GM19351 (cell line): ENCODE data around the gene IL2.
A peak's percentile ranks its signal among the peaks of the same experiment; 100 is the strongest.

Experiments used
- ATAC-seq: cut with Tn5 transposase; IDR thresholded peaks from one replicate; pipeline ENCODE4 v1.9.1; 2021; ENCODE audit warnings: mild to moderate bottlenecking, moderate library complexity; ENCODE audit not compliant: unreplicated experiment

The IL2 gene

DNA sequence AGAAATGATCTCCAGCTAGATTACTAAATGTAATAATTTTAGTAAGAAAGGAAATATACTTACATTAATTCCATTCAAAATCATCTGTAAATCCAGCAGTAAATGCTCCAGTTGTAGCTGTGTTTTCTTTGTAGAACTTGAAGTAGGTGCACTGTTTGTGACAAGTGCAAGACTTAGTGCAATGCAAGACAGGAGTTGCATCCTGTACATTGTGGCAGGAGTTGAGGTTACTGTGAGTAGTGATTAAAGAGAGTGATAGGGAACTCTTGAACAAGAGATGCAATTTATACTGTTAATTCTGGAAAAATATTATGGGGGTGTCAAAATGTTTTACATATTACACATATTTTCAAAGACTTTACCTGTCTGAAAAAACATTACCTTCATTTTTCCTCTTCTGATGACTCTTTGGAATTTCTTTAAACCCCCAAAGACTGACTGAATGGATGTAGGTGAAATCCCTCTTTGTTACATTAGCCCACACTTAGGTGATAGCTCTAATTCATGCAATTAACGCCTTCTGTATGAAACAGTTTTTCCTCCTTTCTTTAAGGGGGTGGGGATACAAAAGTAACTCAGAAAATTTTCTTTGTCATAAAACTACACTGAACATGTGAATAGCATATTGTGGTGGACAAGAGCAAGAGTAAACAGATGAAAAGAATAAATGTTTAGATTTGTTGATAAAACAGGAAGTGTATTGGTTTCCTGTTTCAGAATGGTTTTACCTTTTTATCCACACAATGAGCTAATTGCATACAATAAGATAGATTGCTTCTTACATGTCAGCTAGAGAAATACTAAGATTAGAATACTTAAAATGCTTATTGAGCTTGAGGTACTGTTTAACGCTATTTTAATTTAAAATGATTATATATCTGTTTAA, at the start of gene IL2:
IL2 (minus strand) TSS at position 495 of the 886 bp plus-strand sequence; CDS start at position 210, 285 bp downstream.
- no peak for ATAC-seq

DNA sequence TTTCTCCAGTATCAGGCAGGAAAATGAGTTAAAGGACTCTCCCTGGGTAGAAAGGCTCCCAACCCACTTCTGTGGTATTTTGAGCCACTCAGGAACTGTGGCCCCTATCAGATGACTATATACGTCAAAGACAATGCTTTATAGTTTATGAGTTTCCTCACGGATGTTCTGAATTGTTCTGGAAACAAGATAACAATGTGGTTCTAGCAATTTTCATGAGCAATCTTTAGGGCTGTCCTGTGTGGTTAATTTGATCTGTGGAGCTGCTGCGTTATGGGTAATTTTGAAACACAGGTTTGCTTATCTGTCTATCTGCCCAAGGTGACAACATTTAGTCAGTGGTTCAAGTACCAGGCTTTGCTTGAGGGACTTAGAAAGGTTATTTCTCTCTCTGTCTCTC, 46.7 kb upstream of the IL2 start:
- no peak for ATAC-seq

DNA sequence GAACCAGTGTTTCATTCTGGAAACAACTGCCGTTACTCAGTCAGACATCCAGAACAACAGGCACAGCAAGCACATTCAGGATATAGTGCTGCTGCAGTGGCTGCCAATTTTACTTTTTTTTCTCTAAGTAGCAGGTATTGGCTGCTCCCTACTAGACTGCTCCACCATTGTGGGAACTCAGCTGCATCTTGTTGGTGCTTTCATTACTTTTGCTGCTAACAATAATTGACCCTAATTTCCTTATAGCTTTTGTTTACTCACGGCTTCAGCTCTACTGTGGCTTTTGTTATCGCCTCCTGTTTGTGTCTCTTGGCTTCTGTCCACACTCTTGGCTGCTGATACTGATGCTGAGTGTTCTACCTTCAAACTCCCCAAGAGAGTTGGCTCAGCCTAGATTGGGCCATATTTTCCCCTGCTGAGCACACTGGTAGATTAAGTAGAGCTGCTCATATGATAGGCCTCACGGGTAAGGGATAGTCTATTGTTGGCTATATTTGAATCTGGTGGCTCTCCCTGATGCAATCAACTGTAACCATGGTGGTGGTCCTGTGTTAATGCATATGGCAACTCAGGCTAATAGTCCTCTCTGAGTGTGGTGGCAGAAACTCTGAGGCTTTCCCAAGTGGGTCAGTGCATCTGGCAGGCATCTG, 44.5 kb upstream of the IL2 start:
- no peak for ATAC-seq

DNA sequence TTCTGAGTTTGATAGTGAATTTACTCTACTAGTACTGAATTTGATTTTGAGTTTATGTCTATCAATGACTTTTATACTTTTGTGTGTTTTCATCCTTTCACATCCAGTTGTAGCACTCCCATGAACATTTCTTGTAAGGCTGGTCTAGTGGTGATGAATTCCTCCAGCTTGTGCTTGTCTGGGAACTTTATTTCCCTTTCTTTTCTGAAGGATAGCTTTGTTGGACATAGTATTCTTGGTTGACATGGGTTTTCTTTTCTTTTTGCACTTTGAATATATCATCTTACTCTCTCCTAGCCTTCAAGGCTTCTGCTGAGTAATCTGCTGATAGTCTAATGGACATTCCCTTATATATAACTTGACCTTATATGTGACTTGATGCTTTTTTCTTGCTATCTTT, 32.5 kb upstream of the IL2 start:
- ATAC-seq = no peak

DNA sequence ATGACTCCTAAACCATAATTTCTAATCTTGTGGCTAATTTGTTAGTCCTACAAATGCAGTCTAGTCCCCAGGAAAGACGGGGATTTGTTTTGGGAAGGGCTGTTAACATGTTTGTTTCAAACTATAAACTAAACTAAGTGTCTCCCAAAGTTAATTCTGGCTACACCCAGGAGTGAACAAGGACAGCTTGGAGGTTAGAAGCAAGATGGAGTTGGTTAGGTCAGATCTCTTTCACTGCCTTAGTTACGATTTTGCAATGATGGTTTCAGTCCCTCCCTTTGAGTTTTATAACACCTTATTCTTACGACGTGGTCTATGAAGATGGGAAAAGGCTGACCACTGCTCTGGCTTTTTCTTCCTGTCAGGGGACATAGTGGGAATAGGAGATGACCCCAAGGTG, 27.0 kb upstream of the IL2 start:
- no peak for ATAC-seq

DNA sequence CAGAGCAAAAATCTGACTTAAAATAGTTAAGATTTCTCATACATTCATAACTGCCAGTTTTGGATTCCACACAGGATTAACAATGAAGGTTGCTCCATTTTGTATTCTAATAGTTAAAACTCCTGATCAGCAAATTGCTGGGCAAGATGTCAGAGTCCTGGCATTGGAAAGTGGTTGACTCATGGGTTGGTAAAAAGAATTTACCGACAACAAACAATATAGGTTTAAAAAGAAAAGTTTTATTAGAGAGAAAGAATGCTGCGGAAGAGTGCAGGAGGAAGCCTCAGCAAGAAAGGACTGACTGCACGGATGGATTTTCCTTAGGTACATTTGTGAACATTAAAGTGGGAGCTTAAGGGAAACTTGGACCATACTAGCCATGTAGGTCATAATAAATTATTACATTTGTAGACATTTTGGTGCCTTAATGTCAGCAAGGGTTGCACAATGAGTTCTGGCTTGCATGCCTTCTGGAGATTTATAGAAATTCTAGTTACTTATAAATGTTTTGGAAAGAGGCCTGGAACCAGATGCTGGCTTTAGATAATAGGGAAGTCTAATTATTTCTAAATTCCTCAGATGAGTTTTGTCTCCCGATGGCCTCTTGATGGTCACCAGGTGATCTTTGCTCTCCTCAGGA, 25.4 kb upstream of the IL2 start:
- no peak for ATAC-seq

DNA sequence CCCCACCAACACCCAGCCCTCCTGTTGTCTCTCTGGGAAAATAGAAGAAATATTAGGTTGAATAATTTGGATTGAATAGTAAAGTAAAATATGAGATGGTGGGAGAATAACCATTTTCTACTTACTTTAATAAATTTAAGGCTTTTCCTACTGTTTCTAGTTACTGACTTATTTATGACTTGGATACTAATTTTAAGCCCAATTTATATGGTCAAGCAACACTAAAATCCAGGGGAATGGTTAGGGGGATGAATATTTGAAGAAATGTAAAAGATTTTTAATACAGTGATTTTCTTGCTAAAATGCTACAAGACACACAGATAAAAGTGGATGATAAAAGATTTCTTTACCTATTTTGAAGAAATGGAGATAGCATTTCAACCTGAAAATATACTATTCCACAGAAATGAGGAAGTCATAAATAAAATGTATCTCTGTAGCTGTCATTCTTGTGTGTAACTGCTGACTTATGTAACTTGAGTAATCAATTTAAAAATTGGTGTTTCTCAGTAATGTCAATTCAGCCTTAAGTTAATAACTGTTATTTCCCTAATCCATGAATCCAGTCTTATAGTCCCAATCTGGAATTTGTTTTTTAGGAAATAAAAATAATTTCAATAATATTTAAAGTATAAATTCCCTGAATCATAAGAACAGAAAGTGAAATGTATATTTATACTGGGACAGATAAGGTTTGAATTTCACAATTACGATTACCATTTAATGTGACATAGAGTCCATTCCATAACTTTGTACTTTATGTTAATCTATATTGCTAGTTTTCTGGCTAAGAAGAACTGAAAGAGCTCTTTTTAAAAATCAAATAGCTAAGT, 24.3 kb upstream of the IL2 start:
- ATAC-seq = no peak

DNA sequence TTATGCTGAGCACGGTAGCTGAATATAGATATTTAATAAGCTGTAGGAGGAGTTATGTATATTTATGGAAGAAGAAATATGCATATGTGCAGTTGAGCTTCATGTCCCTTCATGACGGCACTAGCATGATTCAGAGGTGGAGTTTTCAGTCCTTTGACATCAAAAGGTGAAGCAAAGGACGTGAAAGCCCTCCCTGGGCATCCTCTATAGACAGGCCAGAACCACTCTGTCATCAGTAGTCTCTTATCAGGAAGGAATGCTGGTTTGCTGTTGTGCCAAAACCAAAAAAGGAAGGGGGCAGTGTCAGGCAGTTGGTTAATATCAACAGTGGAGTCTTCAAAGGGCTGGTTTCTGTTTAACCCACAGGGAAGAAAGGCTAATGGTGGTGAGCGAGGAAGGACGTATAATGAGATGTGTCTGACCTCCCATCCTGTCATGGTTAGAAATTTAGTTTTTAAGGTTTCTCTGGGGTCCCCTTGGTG, 23.5 kb upstream of the IL2 start:
- no peak for ATAC-seq

DNA sequence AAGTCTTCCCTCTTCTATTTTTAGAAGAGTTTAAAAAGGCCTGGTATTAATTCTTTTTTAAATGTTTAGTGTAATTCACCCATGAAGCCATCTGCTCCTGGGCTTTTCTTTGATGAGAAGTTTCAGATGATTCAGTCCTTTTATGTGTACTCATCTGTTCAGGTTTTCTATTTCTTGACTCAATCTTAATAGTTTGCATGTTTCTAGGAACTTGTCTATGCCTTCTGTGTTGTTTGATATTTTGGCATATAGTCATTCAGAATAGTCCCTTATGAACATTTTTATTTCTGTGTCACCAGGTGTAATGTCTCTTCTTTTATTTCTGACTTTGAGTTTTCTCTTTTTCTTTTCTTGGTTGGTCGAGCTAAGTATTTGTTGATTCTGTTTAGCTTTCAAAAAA, 20.2 kb upstream of the IL2 start:
- ATAC-seq = no peak

DNA sequence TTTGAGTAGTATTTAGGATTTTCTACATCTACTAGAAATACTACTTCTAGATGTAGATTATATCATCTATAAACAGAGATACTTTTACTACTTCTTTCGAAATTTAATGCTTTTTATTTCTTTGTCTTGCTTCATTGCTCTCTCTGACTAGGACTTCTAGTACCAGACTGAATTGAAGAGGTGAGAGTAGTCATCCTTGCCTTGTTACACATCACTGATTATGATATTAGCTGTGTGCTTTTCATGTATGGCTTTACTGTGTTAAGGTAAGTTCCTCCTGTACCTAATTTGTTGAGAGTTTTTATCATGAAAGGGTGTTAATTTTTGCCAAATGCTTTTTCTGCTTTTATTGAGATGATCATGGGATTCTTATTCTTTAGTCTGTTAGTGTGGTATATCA, 19.6 kb upstream of the IL2 start:
- no peak for ATAC-seq

DNA sequence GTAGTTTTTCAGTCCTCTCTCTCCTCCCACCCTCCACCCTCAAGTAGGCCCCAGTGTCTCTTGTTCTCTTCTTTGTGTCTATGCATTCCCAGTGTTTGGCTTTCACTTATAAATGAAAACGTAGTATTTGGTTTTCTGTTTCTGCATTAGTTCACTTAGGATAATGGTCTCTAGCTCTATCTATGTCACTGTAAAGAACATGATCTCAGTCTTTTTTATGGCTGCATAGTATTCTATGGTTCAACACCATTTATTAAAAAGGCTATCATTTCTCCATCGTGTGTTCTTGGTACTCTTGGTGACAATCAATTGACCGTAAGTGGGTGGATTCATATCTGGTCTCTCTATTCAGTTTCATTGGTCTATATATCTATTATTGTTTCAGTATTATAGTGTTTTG, 18.7 kb upstream of the IL2 start:
- no peak for ATAC-seq

DNA sequence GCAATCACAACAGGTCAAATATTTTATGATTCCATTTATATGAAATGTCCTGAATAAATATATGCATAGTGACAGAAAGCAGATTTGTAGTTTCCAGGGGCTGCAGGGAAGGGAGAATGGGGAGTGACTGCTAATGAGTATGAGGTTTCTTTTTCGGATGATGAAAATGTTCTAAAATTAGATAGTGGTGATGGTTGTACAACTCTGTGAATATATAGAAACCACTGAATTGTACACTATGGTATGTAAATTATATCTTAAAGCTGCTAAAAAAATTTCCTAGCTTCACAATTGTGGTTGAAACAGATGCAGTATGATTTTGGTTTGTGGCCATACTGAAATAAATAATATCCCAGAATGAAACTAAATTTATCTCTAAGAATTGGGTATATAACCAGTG, 12.9 kb upstream of the IL2 start:
- ATAC-seq = no peak

DNA sequence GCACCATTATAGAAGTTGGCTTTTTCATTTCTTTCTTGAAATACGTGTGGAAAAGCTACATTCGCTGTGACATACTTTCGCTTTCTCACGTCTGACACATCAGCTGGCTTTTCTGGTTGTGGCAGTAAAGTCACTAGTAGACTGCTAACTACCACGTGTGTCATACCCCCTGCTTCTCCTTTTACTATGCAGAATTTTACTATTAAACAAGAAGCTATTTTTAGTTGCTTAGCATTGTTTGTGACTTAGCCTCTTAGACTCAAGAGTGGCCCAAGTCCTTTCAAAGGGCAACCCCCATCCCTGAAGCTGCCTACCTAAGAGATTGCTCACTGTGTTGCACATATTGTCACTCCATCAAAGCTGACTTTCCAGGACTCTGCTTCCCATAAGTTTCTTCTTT, 2.1 kb upstream of the IL2 start:
- ATAC-seq = peak; percentile 75

DNA sequence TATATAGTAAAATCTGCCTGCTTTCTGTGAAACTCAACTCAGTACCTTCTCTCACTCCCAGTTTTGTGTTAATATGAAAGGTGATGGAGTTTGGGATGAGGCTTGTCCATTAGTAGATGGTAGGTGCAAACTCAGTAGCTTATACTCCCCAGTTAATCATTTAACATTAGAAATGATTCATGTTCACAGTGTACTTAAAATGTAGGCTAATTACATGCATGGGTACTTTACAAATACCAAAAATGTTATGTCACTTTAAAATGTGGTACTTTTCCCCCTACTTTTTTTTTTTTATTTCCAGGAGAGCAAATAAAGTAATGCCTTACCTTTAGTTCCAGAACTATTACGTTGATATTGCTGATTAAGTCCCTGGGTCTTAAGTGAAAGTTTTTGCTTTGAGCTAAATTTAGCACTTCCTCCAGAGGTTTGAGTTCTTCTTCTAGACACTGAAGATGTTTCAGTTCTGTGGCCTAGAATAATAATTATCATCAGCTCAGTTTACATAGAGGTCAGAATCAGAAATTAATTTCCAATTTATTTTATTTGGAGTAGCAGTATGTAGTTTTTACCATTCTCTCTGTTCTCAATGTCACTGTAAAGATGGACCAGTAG, 3.0 kb downstream of the IL2 start:
- no peak for ATAC-seq

DNA sequence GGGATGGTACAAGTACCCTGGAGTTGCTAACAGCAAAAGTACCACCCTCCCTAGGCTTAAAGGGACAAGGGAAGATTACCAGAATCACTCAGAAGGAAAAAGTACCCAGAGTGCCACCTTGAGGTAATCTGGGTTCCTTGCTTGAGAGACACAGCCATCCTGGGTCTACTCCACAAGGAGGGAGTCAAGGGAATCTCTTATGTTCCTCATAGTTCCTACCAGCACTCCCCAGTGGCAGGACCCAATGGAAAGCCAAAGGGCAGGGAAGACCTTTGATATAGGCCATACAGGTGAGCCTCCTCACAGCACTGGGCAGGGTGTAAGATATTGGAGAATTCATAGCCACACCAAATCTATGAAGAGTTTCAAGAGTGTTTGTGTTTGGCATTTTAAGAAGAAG, 5.7 kb downstream of the IL2 start:
- ATAC-seq = no peak

DNA sequence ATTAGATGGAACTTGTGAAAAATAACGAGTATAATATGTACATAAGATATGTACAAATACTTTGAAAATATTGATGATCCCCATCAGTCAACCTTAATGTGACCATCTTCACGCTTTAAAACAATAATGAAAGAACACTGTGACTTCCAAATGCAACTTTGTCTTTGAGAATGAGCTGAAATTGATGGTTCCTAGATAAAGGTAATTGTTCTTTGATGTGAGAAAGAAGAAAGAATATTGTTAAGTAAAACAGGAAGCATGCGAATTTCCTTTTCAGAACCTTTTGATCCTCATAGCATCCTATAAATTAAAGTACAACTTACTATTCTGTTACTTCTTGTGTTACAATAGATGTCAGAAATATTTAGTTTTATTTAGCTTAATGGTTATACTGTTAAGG, 22.2 kb downstream of the IL2 start:
- ATAC-seq = no peak

DNA sequence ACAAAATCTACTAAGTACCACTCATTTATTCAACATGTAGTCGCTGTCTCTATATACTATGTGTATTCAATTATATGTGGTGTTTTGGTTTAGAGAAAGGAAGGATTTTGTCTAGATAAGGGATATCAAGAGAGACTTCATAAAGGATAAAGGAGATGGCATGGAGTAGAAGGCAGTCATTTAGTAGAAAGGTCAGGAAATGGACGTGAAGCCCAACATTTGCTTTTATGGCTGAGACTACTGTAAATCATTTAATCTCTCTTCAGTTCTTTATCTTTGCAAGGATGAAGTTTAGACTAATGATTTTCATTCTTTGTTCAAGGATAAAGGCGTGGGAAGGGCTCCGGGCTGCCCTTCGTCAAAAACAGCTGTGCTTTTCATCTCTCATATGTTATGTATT, 25.2 kb downstream of the IL2 start:
- no peak for ATAC-seq

DNA sequence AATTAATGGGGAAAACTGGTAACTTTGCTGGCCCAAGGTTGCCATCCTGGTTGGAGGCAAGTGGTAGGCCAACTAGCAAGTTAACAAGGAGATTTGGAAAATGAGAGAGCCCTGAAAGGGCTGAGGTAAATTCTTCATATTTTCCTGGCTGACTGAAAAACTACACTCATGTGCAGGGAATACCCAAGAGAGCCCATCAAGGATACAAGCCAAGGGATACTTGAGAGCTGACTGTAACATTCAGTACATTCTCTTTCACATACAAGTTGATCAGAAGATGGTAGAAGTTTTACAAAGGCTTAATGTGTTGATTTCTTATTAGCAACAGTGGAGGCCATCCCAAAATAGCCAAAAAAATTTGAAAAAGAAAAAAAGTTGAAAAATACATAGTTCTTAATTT, 33.3 kb downstream of the IL2 start:
- ATAC-seq = no peak

DNA sequence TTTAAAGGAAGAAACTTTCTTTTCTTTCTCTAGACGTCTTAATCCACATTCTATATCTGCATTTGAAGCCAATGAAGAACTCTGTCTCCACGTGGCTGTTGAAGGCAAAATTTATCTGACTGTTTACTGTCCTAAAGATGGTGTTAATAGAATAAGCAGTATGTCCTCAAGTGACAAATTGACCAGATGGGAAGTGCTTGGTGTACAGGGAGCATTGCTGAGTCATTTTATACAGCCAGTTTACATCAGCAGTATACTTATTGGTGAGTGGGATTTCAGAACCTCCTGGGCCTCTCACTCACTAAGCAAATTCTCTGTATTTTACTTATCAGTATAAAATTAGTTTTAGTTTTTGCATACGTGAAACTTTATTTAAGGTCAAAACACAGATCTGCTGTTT, 44.0 kb downstream of the IL2 start:
- peak; percentile 90 for ATAC-seq

DNA sequence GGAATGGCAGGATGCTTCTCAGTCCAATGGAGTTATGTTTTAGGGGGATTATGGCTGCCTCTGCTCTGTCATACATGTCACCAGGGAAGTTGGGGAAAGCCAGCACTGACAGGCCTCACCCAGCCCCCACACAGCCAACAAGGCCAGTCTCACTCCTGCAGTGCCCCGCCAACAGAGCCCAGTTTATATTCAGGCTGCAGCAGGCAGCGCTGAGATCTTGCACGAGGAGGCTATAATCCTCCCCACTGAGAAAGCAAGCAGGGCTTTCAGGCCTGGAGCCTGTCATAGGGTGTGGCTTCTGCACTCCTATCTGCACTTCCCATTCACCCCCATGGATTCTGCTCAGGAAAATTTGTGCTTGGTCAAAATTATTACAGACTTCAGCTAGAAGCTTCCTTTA, 52.7 kb downstream of the IL2 start:
- no peak for ATAC-seq
